HUES6 (cell line): ENCODE data around the gene MAP3K15.
A peak's percentile ranks its signal among the peaks of the same experiment; 100 is the strongest.
"Not testable (repeated sequence)": the region's sequence is repeated elsewhere in the genome, so short reads cannot be mapped to it uniquely, and the experiment has no call there.

ENCODE experiments used
- H3K27ac ChIP-seq: 2 replicates; pipeline ENCODE4 v1.7.0; 2013; ENCODE audit warnings: low read depth, mild to moderate bottlenecking, low read length, inconsistent platforms
- H3K27me3 ChIP-seq: 2 replicates; pipeline ENCODE4 v1.6.1; 2013; ENCODE audit warnings: low read length; ENCODE audit not compliant: control insufficient read depth, insufficient read depth
- H3K36me3 ChIP-seq: 2 replicates; pipeline ENCODE4 v1.6.1; 2013; ENCODE audit warnings: low read length; ENCODE audit not compliant: control insufficient read depth, insufficient read depth
- H3K4me1 ChIP-seq: 2 replicates; pipeline ENCODE4 v1.6.1; 2013; ENCODE audit warnings: low read length; ENCODE audit not compliant: control insufficient read depth, insufficient read depth
- H3K4me3 ChIP-seq: 2 replicates; pipeline ENCODE4 v1.5.1; 2013; ENCODE audit warnings: low read depth, low read length
- H3K9ac ChIP-seq: one replicate; pipeline ENCODE4 v1.6.1; 2013; ENCODE audit warnings: mild to moderate bottlenecking, low read length
- H3K9me3 ChIP-seq: 2 replicates; pipeline ENCODE4 v1.6.1; 2013; ENCODE audit warnings: low read depth, low read length; ENCODE audit not compliant: control insufficient read depth, insufficient read depth

The MAP3K15 gene

GRCh38 chrX:19539665-19540064 lies 24.4 kb upstream of the MAP3K15 start:
- H3K27me3 ChIP-seq: no peaks in the 10 kb centered on the region
- no peaks in the 10 kb centered on the region for H3K9me3 ChIP-seq
- H3K36me3 ChIP-seq: no peaks in the 10 kb centered on the region; the same call in 1 of the 2 replicates
- no peak overlapping the region for H3K9ac ChIP-seq
- H3K4me1 ChIP-seq: no peaks in the 10 kb centered on the region
- H3K4me3 ChIP-seq: no peak overlapping the region
- no peak overlapping the region for H3K27ac ChIP-seq

- Histone ChIP-seq H3K4me3 (no peak overlapping the region), H3K9ac (no peak overlapping the region), H3K27ac (no peak overlapping the region), H3K36me3 (no peaks in the 10 kb centered on the region), H3K9me3 (no peaks in the 10 kb centered on the region), H3K27me3 (no peaks in the 10 kb centered on the region), H3K4me1 (no peaks in the 10 kb centered on the region)
These were observed 20.2 kb upstream of the MAP3K15 start for GRCh38 chrX:19535476-19535875.

DNA sequence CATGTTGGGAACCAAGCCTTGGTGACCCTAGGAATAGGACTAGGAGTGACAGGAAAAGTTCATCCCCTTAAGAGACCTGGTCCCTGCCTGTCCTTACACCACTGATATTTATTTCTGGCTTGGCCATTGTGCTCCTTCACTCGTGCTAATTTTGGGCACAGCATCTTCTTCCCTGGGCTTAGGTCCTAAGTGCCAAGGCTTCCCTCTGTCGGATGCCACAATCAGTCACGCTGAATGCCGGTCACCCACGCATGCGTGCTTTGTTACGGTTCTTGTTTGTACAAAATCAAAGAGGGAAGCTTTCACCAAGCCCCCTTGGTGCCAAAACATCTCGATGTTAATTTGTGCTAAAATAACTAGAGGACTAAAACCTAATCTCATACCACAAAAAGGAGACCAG lies 17.4 kb upstream of the MAP3K15 start:
- Histone ChIP-seq H3K27me3 (no peaks in the 10 kb centered on the region), H3K4me3 (no peak overlapping the region), H3K36me3 (no peaks in the 10 kb centered on the region), H3K9me3 (no peaks in the 10 kb centered on the region), H3K27ac (no peak overlapping the region), H3K9ac (no peak overlapping the region), H3K4me1 (no peaks in the 10 kb centered on the region)

DNA sequence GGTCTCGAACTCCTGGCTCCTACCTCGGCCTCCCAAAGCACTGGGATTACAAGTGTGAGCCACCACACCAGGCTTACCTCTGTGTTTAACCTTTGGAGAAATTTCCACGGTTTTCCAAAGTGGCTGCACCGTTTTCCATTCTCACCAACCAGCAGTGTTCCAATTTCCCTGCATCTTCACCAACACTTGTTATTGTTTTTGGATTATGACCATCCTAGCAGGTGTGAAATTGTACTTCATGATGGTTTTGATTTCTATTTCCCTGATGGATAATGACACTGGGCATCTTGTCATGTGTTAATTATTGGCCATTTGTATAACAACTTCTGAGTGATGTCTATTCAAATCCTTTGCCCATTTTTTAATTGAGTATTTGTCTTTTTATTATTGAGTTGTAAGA lies 2.7 kb upstream of the MAP3K15 start:
- Histone ChIP-seq H3K4me1 (peaks cover 7% of the 10 kb centered on the region; the same call in 1 of the 2 replicates), H3K9ac (no peak overlapping the region), H3K36me3 (no peaks in the 10 kb centered on the region), H3K27me3 (peaks cover 35% of the 10 kb centered on the region), H3K27ac (no peak overlapping the region), H3K4me3 (no peak overlapping the region), H3K9me3 (no peaks in the 10 kb centered on the region)

GRCh38 chrX:19515615-19516105 lies 352 bp upstream of the MAP3K15 start:
- H3K9ac ChIP-seq: no peak overlapping the region
- H3K4me1 ChIP-seq: peaks cover 7% of the 10 kb centered on the region; the same call in 1 of the 2 replicates
- H3K4me3 ChIP-seq: peak overlapping the region; percentile 58
- no peaks in the 10 kb centered on the region for H3K9me3 ChIP-seq
- no peak overlapping the region for H3K27ac ChIP-seq
- peaks cover 35% of the 10 kb centered on the region for H3K27me3 ChIP-seq
- no peaks in the 10 kb centered on the region for H3K36me3 ChIP-seq

- no peak overlapping the region for H3K27ac ChIP-seq
- H3K4me3 ChIP-seq: peak overlapping the region; percentile 39; the same call in 1 of the 2 replicates
- peaks cover 32% of the 10 kb centered on the region for H3K27me3 ChIP-seq
- H3K36me3 ChIP-seq: no peaks in the 10 kb centered on the region
- peaks cover 7% of the 10 kb centered on the region; the same call in 1 of the 2 replicates for H3K4me1 ChIP-seq
- H3K9me3 ChIP-seq: no peaks in the 10 kb centered on the region
- H3K9ac ChIP-seq: no peak overlapping the region
These were observed 1.9 kb downstream of the MAP3K15 start for GRCh38 chrX:19513383-19513782.

- H3K9ac ChIP-seq: no peak overlapping the region
- H3K36me3 ChIP-seq: no peaks in the 10 kb centered on the region
- H3K27me3 ChIP-seq: peaks cover 28% of the 10 kb centered on the region
- H3K27ac ChIP-seq: no peak overlapping the region
- H3K9me3 ChIP-seq: no peaks in the 10 kb centered on the region
- H3K4me1 ChIP-seq: peaks cover 7% of the 10 kb centered on the region; the same call in 1 of the 2 replicates
- no peak overlapping the region for H3K4me3 ChIP-seq
These were observed 2.3 kb downstream of the MAP3K15 start for GRCh38 chrX:19512961-19513360.

DNA sequence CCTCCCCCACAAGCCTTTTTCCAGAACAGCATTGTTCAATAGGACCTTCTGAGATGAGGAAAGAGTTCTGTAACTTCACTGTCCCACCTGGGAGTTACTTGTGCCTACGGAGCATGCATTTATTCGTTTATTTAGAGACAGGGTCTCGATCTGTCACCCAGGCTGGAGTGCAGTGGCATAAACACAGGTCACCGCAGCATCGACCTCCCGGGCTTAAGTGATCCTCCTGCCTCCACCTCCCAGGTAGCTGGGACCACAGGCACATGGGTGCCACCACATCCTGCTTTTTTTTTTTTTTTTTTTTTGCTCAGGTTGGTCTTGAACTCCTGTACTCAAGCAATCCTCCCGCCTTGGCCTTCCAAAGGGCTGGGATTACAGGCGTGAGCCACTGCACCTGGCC lies 2.9 kb downstream of the MAP3K15 start:
- peaks cover 7% of the 10 kb centered on the region; the same call in 1 of the 2 replicates for H3K4me1 ChIP-seq
- no peak overlapping the region for H3K4me3 ChIP-seq
- no peak overlapping the region for H3K27ac ChIP-seq
- H3K9me3 ChIP-seq: no peaks in the 10 kb centered on the region
- no peaks in the 10 kb centered on the region for H3K36me3 ChIP-seq
- H3K9ac ChIP-seq: no peak overlapping the region
- H3K27me3 ChIP-seq: peaks cover 22% of the 10 kb centered on the region

- H3K27ac ChIP-seq, H3K4me3 ChIP-seq, H3K36me3 ChIP-seq, H3K9me3 ChIP-seq, H3K9ac ChIP-seq: not testable (repeated sequence)
- Histone ChIP-seq H3K27me3 (peaks cover 22% of the 10 kb centered on the region), H3K4me1 (peaks cover 12% of the 10 kb centered on the region)
These were observed 3.5 kb downstream of the MAP3K15 start for GRCh38 chrX:19511796-19512195.

GRCh38 chrX:19496711-19497110 lies 18.6 kb downstream of the MAP3K15 start:
- H3K9me3 ChIP-seq: 0 out of 2 replicates have a peak, but pooled peaks cover 8% of the 10 kb centered on the region

DNA sequence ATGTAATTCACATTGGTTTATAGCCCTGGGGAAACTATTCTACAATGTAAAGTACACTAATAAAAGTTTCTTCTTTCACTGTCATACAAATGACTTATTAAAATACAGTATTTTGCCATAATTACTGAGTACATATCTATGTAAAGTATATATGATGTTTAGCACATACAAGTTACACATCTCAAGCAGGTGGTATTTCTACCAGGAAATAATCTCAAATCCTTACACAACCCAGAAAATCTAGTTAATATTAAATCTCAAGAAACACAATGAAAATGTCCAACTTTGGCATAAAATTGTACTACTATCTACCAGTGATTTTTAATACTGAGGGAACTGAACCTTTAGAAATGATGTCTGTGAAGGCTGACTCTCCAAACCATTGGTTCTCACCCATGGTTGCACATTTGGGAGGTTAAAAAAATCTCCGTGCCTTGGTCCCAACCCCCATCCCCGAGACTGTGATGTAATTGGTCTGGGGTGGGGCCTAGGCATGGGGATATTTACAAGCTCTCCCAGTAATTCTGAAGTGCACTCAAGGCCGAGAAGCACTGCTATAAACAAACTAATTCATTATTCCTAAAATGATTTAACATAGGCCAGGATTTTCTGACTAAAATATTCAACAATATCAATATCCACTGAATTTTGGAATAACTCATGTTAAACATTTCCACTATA lies 27.6 kb downstream of the MAP3K15 start:
- Histone ChIP-seq H3K36me3 (no peaks in the 10 kb centered on the region), H3K9me3 (no peaks in the 10 kb centered on the region), H3K27ac (no peak overlapping the region), H3K4me1 (peaks cover 6% of the 10 kb centered on the region; the same call in 1 of the 2 replicates), H3K9ac (no peak overlapping the region), H3K4me3 (no peak overlapping the region), H3K27me3 (no peaks in the 10 kb centered on the region)

More at GRCh38 chrX:19496711-19497110, 18.6 kb downstream of the MAP3K15 start:
- H3K27me3 ChIP-seq: no peaks in the 10 kb centered on the region
- no peaks in the 10 kb centered on the region for H3K36me3 ChIP-seq
- H3K27ac ChIP-seq: no peak overlapping the region
- H3K9ac ChIP-seq: no peak overlapping the region
- no peaks in the 10 kb centered on the region for H3K4me1 ChIP-seq
- no peak overlapping the region for H3K4me3 ChIP-seq
